NCI-H2081 treated with DMSO at 0.1 percent for 48 hours (cell line): ENCODE data around the gene SLC5A4.
"Not testable (repeated sequence)": the region's sequence is repeated elsewhere in the genome, so short reads cannot be mapped to it uniquely, and the experiment has no call there.

Experiments used
- DNase-seq: peaks from one replicate; lab custom pipeline; 2025; lab: John Stamatoyannopoulos, UW

SLC5A4 gene

DNA sequence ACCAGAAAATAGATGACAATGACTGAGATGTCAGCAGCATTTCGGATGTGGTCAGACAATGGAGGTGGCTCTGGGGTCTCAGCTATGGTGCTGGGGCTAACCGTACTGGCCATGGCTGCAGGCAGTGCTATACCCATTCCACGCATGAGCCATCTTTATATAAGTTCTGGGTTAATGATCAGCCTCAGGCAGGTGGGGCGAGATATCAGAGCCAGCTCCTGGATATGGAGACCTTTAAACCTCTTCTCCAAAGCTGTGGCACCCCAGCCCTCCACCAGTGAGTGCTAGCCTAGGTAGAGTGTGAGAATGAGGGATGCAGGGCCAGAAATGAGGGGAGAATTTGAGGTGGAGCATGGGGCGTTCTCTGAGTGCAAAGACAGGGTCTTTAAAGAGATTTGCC, at the start of gene SLC5A4:
TSS of gene SLC5A4 (minus strand) at position 131 of the 400 bp plus-strand sequence. CDS start at position 113, 18 bp downstream.
- no peak for DNase-seq

DNA sequence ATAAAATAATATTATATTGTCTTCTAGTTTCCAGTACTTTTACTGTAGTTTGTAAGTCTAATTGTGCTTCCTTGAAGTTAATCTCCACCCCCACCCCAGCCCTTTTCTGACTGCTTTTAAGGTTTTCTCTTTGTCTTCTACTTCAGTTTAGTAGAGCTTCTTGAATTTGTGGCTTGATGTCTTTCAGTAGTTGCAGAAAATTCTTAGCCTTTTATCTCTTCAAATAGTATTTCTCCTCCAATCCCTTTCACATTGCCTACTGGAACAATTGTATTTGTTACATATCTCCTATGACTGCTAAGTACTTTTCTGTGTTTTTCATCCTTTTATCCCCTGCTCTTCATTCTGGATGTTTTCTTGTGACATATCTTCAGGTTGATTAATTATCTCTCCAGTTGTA, 38.8 kb upstream of the SLC5A4 start:
- not testable (repeated sequence) for DNase-seq

DNA sequence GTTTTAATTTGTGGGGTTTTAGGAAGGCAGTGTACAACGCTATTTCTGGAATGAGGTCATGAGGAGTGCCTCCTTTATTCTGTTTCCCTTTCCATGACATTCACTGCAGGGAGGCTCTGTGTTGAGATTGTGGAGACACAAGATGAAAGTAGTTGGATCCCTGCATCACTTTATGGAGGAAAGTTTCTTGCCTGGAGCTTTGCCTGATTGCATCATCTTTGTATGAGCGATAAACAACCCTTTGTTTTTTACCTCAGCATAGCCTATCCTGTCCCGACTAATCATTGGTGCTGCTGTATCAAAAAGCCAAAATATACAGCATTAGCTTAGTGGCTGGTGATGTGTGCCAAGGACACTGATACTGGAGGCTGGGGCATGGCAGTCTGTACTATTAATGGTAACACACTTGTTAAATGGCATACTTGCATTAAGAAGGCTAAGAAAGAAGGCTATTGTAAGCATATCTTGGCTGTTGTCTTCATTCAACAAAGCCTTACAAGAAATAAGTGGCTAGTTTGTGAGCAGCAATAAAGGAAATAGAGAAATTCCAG, 31.2 kb upstream of the SLC5A4 start:
- no peak for DNase-seq

DNA sequence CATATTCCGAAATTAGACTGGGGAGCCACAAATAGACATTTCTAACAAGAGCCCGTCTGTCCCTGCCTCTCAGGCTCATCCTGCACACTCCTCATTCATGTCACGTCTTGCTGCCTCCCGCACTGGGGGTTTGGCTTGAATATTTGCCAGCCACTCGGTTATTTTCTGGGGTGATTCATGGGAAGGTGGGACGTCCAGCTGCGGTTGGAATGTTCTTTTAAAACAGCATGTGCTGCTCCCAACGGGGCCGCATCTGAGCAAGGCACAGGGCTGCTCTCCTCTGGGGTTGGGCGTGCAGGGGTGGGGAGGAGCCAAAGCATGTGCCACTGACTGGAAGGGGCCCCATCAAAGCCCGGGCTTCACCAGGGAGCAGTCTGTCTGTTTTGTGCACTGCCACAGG, 25.9 kb upstream of the SLC5A4 start:
- DNase-seq = no peak

DNA sequence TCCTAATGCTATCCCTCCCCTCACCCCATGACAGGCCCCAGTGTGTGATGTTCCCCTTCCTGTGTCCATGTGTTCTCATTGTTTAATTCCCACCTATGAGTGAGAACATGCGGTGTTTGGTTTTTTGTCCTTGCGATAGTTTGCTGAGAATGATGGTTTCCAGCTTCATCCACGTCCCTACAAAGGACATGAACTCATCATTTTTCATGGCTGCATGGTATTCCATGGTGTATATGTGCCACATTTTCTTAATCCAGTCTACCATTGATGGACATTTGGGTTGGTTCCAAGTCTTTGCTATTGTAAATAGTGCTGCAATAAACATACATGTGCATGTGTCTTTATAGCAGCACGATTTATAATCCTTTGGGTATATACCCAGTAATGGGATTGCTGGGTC, 20.2 kb upstream of the SLC5A4 start:
- not testable (repeated sequence) for DNase-seq

DNA sequence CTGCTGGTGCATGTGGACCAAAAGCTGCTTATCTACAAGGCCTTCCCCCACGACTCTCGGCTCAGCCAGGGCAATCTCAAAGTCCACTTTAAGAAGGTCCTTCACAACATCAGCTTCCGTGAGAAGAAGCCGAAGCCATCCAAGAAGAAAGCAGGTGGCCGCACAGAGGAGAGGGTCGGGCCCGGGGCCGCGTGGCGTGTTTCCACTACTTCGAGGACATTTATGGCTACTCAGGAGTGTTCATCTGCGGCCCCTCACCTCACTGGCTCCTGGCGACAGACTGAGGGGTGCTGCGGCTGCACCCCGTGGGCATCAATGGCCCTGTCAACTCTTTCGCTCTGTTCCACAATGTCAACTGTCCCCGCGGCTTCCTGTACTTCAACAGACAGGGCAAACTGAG, 16.2 kb upstream of the SLC5A4 start:
- no peak for DNase-seq

DNA sequence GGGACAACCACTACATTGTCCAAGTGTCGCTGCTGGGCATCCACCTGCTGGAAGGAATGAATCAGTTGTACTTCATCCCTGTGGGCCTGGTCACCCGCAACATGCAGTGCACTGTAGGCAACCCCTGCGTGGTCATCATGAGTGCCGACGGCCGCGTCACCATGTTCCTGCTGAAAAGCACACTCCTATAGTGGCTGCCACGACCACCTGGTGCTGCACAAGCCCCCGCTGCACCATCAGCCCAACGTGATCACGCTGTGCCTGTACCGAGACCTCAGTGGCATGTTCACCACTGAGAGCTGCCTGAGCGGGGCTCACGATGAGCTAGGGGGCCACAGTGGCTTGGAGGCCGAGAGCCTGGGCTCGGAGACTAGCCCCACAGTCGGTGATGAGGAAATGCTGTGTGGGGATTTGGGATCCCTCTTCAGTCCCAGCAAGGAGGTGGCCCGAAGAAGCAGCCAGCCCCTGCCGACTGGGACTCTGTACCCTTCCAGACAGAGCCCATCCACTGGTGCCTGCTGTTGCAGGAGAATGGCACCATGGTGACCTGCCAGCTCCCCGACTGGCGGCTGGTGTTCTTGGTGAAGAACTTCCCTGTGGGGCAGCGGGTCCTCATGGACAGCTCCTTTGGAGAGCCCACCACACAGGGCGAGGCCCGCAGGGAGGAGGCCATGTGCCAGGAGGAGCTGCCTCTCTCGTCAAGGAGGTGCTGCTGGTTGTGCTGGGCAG, 15.7 kb upstream of the SLC5A4 start:
- no peak for DNase-seq

DNA sequence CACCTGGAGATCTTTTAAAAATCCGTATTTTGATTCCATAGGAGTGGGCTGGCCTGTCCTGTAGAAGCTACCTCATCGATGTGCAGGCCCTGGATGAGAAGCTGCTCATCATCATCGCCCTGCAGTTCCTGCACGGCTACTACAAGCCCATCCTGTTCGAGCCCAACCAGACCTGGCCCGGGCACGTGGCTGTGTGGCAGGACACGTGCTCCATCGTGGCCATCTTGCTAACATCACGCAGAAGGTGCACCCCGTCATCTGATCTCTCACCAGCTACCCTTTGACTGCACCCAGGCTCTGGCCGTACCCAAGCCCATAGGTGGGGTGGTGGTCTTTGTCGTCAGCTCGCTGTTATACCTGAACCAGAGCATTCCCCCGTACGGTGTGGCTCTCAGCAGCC, 14.2 kb upstream of the SLC5A4 start:
- no peak for DNase-seq

DNA sequence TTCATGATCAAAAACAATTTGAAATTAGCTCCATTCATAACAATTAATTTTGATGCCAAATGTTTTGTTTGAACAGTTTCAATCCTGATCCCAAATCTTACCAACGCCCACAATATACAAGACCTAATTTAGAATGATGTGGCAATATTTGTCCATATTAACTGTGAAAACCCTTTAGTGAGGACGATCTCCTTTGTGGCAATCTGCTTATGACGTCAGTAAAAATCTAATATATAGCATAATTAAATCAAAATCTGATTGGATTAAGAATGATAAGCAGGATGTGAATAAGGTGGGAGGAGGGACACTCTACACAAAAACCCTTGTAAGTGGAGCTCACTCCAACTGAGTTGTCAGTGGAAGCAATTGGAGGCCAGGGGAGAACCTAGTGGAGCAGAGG, 11.9 kb upstream of the SLC5A4 start:
- DNase-seq = no peak

DNA sequence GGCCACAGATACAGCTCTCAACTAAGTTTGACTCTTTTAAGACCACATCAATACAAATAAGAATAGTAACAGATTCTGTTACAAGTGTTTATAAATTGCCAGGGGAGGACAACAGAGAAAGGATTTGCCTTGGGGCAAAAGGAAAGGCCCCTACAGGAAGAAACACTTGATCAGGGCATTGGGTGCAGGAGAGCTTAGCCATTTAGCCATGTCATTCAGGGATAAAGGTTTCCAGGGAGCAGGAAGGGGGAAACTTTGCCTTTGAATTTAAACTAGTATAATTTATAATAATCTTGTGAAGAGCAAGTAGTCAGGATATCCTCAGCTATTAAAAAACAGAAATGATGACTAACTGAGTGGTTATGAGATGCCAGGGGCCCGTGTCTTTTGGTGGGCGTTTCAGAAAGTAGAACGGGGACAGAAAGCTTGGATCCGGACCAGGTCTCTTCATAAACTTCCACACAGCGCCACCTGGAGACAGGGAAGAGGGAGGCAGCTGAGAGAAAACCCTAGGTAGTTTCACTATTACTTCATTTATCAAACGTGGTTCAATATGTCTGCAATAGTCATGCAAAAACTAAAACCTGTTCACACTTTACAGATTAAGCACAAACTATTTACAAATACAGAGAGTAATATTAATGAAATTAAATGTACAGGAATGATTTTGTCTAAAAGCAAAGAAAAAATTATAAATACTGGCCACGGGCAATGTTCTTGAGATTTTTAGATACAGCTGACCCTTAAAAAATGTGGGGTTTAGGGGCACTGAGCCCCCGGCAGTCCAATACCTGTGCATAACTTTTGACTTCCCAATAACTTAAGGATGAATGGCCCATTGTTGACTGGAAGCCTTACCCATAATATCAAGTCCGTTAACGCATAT, 11.0 kb upstream of the SLC5A4 start:
- peak; percentile 6 for DNase-seq

DNA sequence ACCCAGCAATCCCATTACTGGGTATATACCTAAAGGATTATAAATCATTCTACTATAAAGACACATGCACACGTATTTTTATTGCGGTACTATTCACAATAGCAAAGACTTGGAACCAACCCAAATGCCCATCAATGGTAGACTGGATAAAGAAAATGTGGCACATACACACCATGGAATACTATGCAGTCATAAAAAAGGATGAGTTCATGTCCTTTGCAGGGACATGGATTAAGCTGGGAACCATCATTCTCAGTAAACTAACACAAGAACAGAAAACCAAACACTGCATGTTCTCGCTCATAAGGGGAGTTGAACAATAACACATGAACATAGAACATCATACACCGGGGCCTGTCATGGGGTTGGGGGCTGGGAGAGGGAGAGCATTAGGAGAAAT, 8.5 kb upstream of the SLC5A4 start:
- not testable (repeated sequence) for DNase-seq

DNA sequence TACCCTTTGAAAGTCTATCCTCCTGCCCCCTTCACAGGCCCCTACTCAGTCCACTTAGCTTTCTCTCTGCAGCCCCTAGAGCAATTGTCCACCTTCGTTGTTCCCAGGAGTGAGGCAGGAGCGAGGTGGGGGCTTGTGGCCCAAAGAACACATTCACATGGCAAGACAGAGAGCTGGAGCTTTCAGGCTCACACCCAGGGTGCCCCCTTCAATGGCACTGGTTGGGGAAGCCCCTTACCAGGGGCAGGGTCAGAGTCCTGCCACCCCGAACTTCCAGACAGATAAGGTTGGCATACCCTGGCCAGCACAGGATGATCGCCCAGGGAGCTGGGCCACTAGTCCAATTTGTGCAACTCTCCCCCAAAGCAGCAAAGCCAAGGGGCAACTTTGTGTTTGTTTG, 6.2 kb upstream of the SLC5A4 start:
- DNase-seq = no peak

DNA sequence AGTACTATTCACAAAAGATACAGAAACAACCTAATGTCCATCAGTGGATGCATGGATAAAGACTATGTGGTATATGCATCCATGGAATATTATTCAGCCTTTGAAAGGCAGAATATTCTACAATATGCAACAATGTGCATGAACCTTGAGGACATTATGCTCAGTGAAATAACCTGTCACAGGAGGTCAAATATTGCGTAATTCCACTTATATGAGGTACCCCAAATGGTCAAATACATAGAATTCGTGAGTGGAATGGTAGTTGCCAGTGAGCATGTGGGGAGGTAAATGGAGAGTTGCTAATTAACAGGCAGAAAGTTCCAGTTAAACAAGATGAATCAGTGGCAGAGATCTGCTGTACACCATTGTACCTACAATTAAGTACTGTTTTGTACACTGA, 3.6 kb upstream of the SLC5A4 start:
- no peak for DNase-seq

DNA sequence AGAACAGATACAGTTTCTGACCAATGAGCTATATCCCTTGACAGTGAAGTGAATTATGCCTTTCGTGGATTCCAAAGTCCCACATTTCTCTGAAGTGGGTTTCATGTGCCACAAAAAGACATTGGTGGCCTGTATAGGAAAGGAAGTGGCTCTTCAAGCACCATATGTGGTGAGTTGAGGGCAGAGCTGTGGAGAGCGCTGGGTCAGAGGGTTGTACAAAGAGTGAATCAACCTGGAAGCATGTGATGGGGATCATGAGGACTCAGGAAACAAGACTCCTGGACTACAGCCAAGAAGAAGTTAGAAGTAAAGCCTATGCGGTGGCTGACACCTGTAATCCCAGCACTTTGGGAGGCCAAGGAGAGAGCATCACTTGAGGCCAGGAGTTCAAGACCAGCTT, 579 bp upstream of the SLC5A4 start:
- DNase-seq = no peak

DNA sequence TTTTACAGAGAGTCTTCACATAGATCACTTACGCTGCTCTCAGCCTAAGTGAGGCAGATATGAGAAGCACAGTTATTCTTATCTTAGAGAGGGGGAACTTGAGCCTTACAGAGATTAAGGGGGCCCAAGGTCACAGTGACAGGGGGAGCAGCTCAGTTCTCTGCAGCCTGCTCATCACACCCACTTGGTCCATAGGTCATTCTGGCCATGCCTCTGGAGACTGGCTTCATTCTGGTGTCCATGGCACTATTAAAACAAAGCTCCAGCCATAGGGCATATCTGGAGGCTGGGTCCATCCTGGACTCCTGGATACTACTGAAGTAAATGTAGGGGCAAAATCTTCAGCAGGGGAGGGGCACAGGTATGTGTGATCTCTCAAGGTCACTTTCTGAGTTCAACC, 5.9 kb downstream of the SLC5A4 start:
- DNase-seq = no peak

DNA sequence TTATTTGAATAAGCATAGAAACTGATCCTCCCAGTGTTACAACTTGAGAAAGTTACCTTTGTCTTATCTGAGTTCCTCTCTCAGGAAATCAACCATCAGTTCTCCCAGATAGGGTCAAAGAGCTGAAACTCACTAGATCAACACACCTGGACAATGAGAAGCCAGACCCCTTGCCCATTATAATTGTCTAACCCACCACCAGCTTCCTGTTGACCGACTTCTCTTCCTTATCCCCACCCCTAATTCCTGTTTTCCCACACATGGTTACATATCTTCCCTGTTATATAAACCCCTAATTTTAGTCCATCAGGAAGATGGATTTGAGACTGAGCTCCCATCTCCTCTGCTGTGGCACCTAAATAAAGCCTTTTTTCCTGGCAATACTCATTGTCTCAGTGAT, 6.9 kb downstream of the SLC5A4 start:
- no peak for DNase-seq

DNA sequence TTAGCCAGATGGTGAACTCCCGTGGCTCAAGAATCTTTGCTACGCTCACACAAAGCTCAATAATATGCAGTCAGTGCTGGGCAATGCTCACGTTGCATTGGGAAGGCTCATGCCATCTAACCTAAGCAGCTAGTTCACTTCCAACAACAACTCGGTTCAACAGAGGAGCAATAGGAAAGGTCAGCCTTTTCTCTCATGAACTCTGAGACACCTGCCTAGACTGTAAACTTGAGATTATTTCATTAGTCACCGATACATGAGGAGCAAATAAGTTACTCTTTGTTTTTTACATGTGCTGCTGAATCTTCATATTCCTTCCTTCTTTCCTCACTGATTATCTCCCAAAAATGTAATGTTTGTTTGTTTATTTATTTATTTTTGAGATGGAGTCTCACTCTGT, 9.0 kb downstream of the SLC5A4 start:
- no peak for DNase-seq

DNA sequence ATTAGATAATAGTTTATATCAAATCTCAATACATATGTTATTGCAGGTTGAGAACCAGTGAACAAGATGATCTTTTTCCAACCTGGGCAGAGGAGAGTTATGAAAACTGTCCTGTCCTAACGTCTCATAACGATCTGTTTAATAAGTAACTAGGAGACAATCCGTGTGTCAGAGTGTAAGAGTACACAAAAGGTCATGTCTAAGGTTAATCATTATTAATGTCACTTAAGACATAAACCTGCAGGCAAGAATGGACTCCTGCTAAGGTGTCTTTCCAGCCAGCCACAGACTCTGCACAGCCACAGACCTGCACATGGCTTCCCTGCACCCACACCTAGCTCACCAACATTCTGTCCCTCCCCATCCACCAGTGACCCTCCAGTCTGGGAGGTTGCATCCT, 10.1 kb downstream of the SLC5A4 start:
- no peak for DNase-seq

DNA sequence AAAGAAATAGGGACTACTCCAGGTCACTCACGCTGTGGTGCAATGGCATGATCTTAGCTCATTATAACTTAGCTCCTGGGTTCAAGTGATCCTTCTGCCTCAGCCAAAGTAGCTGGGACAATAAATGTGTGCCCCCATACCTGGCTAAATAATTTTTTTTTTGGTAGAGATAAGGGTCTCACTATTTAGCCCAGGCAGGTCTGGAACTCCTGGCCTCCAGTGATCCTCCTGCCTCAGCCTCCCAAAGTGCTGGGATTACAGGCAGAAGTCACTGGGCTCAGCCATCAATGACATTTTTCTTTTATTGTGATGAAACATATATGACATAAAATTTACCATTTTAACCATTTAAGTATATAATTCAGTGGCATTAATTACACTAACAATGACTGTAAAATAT, 10.6 kb downstream of the SLC5A4 start:
- DNase-seq = no peak

DNA sequence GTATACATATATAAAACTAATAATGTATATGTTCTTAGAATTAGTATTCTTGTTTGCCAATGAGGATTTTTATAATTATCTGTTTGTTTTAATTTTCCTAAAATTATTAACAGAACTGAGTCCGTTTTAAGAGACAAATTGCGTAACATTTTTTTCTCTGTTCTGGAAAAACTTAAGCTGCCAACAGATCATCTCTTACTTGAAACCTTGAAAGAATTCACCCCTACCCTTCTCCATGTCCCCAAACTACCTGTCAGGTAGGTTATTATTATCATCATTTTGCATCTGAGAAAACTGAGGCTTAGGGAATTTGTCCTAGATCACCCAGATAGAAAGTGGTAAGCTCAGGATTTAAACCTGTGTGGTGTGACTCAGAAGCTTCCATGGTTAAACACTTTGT, 14.7 kb downstream of the SLC5A4 start:
- DNase-seq = no peak

DNA sequence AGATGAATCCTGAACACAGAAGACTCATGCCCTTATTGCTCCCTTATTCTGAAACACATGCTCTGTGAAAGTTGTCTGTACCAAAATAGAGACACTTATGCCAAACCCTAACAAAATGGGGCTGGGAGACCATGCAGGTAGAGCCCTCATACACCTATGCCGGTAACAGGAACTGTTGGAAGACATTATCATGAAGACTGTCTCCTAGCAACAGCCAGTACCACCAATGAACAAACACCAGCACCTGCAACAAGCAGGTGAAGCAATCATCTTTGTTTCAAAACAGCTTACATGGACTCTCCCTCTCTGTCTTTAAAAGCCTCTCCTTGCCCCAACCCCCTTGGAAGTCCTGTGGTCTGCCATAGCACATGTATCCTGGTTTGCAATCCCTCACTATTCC, 17.2 kb downstream of the SLC5A4 start:
- DNase-seq = peak; percentile 19

DNA sequence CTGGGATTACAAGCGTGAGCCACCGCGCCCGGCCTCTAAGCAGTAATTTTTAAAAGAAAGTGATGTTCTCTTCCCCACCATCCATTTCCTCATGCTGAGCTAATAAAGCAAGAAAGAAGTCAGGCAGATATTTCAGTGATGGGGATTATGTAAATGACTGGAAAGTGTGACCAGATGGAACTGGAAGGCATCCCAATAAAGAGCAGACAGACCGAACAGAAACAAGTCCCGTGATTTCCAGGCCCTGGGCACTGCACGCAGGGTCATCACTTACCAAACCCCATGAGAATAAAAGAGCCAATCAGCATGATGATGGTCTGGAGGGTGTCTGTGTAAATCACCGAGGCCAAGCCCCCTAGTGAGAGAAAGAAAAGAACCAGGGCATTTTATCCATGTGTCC, 18.2 kb downstream of the SLC5A4 start:
- no peak for DNase-seq

DNA sequence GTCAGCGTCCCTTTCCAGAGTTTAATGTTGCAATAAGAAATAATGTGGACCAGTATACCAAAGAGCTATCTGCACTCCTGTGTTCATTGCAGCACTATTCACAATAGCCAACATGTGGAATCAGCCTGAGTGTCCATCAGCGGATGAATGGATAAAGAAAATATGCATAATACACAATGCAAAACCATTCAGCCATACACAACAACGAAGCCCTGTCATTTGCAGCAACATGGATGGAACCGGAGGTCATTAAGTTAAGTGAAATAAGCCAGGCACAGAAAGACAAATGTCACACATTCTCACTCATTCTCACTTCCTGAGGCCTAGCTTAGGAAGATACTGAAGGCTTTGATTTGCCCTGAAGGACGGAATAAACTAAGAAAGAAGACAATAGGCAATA, 22.1 kb downstream of the SLC5A4 start:
- no peak for DNase-seq
